Renal cortex interstitium (tissue), 15 donors: ENCODE data around the gene XRCC4. TPM values are rescaled to one million over a fixed set of nuclear protein-coding genes. Genes with fewer than 3 reads are reported as not detected.

Experiments
- DNase-seq, 11 donors: peaks; one replicate each; pipeline ENCODE4 v3.0.0-alpha.2; 2013; ENCODE audit warnings: low read depth in 9 of 11, low spot score in 4 of 11; ENCODE audit errors: extremely low read depth in 1 of 11
- long read RNA-seq, 16 experiments: transcript quantifications; one replicate each; lab custom pipeline, GENCODE V29; 2026
- polyA plus RNA-seq, 3 donors: library from polyadenylated mRNA; unstranded; fragments of 120-200 nt; gene quantifications; one replicate each; pipeline ENCODE4 v1.2.1, GENCODE V29; 2013; ENCODE audit not compliant: insufficient read length in 3 of 3

Gene XRCC4
- polyA plus RNA-seq = 10 to 100 TPM; 11.0 to 14.8 (median 11.5) TPM
- long read RNA-seq, donor 1, partial matches to known transcripts = 0 of 1 reads
- long read RNA-seq, donor 1, other reads (novel, unspliced or antisense) = 0 of 1 reads
- long read RNA-seq, donor 2, partial matches to known transcripts = 0 of 1 reads
- long read RNA-seq, donor 2, other reads (novel, unspliced or antisense) = 0 of 1 reads
- long read RNA-seq, donor 3, transcript XRCC4-202 (8 exons, 1,579 nt) = major isoform, 6 of 7 reads
- long read RNA-seq, donor 3, partial matches to known transcripts = 0 of 7 reads
- long read RNA-seq, donor 3, other reads (novel, unspliced or antisense) = 0 of 7 reads
- long read RNA-seq, donor 4, partial matches to known transcripts = 0 of 5 reads
- long read RNA-seq, donor 4, other reads (novel, unspliced or antisense) = 0 of 5 reads
- long read RNA-seq, donor 5 = 0 reads
- long read RNA-seq, donor 6, partial matches to known transcripts = 0 of 2 reads
- long read RNA-seq, donor 6, other reads (novel, unspliced or antisense) = 0 of 2 reads
- long read RNA-seq, donor 7, partial matches to known transcripts = 14 of 16 reads
- long read RNA-seq, donor 7, other reads (novel, unspliced or antisense) = 0 of 16 reads
- long read RNA-seq, donor 8 = 0 reads
- long read RNA-seq, donor 9, partial matches to known transcripts = 0 of 4 reads
- long read RNA-seq, donor 9, other reads (novel, unspliced or antisense) = 0 of 4 reads
- long read RNA-seq, donor 10, transcript XRCC4-203 (8 exons, 1,530 nt) = major isoform, 6 of 14 reads
- long read RNA-seq, donor 10, partial matches to known transcripts = 8 of 14 reads
- long read RNA-seq, donor 10, other reads (novel, unspliced or antisense) = 0 of 14 reads
- long read RNA-seq, donor 11, transcript XRCC4-202 (8 exons, 1,579 nt) = major isoform, 5 of 5 reads
- long read RNA-seq, donor 11, partial matches to known transcripts = 0 of 5 reads
- long read RNA-seq, donor 11, other reads (novel, unspliced or antisense) = 0 of 5 reads
- long read RNA-seq, donor 12, partial matches to known transcripts = 0 of 2 reads
- long read RNA-seq, donor 12, other reads (novel, unspliced or antisense) = 0 of 2 reads
- long read RNA-seq, donor 13 = 0 reads
- long read RNA-seq, donor 14, partial matches to known transcripts = 0 of 2 reads
- long read RNA-seq, donor 14, other reads (novel, unspliced or antisense) = 0 of 2 reads
- long read RNA-seq, donor 15, partial matches to known transcripts = 0 of 1 reads
- long read RNA-seq, donor 15, other reads (novel, unspliced or antisense) = 0 of 1 reads
- long read RNA-seq, donor 16, transcript XRCC4-203 (8 exons, 1,530 nt) = major isoform, 8 of 9 reads
- long read RNA-seq, donor 16, partial matches to known transcripts = 0 of 9 reads
- long read RNA-seq, donor 16, other reads (novel, unspliced or antisense) = 0 of 9 reads

DNA sequence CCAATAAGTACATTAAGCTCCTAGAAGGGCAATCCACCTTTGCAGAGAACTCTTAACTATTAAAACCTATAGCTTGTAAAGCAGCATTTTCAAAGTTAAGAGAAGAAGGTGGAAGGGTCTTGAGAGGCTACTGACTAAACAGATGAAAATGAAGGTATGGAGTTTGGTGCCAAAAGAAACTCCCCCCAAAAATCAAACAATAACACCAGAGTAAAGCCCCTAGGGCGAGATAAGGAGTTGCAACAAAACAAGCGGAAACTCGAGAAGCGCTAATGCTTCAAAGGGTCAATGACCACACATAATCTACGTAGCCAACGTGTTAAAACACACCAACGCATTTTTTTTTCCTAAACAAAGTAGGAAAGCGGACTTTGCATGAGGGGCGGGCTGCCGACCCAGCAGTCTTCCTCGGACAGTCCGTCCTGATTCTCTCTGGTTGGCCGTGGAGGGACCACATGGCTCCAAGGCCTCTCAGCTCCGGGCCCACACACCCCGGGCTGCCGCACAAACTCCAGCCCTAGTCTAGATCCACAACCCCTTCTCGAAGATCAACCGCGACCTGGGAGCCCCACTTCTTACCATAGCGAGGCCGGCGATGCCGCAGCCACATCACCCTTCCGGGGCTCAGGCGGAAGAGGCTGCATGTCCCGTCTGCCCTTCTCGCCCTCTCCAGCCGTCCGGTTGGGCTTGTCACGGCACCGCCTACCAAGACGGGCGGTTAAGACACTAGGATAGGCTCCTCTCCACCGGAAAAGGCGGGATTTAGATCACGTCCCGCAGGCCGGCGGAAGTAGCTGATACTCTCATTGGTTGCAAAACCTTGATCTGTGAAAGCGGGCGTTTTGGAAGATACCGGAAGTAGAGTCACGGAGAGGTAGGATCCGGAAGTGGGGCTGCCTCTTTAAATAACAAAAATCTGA lies at the start of gene XRCC4, which contains the start of gene TMEM167A:
TSS of gene XRCC4 (plus strand) at position 806 of the 920 bp plus-strand sequence. CDS start 27,373 bp downstream, outside the sequence.
TSS of gene TMEM167A (minus strand) at position 653 of the 920 bp plus-strand sequence. CDS start at position 582, 71 bp downstream.
- DNase-seq = peak; percentile 88 to 99 (median 96)

- no peak for DNase-seq
These were observed 47.4 kb upstream of the XRCC4 start for GRCh38 chr5:83029912-83030311.

DNA sequence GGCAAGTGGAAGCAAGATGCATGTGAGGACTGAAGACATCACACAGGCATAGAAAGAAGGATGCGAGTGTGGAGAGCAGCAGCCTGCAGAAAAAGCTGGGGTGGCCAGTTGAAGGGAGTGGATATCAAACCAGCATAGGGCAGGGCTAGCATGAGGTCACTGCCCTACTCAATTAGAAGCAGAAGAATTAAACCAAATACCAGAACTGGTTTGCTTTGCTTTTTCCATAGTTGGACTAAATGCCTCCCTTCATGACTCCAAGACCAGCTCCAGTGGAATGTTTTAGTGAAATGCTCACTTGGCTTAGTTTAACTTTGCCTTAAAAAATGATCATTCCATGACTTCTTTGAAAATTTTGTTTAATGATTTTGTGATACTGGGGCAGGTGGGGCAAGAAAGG lies 46.0 kb upstream of the XRCC4 start:
- DNase-seq = no peak

- no peak for DNase-seq
These were observed 43.3 kb upstream of the XRCC4 start for GRCh38 chr5:83034036-83034435.

DNA sequence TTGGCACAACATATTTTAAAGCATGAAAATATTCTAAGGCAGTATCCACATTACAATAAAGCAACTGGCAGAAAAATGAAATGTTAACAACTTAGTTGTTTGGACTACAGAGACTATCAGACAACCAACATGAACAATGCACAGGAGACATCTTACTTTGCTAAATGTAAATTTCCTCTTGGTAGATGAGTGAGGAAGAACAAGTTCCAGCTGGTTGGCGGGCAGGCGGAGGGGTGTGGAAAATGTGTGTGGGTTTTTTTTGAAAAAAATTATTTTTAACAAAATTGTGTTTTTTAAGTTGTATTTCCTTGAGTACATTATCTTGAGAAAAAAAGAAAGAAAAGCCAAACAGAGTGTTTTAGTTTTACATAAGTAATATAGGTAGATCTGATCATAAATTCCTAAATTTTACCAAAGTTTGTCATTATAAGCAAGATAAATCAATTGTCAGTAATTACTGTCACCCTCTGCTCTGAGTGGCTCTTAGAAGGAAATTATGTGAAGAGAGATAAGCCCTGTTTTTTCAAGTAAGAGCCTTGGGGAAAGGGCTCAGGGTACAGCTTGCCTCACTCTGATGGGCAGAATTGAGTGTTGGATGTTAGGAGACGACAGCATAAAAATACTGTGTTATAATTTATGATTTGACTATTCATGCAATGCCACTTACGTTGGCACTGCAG lies 42.7 kb upstream of the XRCC4 start:
- no peak for DNase-seq

GRCh38 chr5:83035373-83036100 lies 41.8 kb upstream of the XRCC4 start:
- DNase-seq = no peak

- DNase-seq = no peak
These were observed 40.3 kb upstream of the XRCC4 start for GRCh38 chr5:83036991-83037575.

DNA sequence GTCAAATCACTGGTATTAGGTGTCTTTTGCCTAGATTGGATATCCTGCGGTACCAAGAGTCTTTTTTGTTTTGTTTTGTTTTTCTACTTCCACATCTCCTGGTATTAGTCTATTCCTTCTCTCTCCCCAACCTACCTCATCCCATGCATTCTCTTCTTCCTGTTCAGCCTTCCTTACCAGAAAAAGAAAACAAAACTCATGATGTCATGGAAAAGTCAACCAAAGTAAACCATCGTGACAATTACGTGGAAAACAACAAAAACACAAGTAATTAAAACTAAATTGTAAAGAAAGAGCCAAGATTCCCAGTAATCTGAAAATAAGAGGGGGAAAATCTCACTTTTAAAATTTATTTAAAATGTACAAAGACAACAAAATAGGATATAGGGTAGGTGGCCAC lies 38.4 kb upstream of the XRCC4 start:
- DNase-seq = no peak

GRCh38 chr5:83042507-83042906 lies 34.8 kb upstream of the XRCC4 start:
- DNase-seq = no peak

DNA sequence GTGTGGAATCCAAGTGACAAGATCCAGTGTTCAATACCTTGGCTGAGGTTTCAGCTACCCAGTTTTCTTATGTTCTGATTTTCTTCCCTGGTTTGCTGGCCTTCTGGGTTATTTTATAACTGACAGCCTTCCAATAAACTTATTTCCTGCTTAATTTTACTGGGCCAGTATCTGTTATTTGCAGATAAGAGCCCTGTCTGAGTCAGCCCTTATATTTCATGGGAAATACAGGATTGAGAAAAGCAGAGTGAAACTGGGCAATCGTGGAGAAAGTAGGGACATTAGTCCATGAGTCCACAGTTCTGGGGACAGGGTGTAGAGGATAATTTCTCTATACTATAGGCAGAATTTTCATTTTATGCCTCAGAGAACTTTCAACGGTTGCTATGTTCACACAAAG lies 32.4 kb upstream of the XRCC4 start:
- no peak for DNase-seq

DNA sequence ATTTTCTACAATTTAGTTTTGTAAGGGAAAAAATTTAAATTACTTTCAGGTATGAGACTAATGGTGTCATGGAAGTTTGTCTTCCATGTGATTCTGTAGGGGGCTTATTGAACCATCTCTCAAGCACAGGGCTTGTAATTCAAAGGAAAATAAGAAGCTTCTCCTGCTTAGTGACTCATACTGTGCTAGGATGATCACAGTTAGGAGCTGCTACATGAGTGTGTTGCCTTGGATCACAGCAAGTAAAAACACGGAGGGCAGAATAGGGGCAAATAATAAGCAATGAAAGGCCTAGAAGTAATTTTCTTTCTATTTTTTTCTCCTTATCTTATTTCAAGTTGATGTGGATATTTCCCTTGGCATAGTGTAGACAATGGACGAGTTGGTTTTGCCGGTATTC lies 29.1 kb upstream of the XRCC4 start:
- DNase-seq = no peak

GRCh38 chr5:83048811-83049210 lies 28.5 kb upstream of the XRCC4 start:
- DNase-seq = no peak

DNA sequence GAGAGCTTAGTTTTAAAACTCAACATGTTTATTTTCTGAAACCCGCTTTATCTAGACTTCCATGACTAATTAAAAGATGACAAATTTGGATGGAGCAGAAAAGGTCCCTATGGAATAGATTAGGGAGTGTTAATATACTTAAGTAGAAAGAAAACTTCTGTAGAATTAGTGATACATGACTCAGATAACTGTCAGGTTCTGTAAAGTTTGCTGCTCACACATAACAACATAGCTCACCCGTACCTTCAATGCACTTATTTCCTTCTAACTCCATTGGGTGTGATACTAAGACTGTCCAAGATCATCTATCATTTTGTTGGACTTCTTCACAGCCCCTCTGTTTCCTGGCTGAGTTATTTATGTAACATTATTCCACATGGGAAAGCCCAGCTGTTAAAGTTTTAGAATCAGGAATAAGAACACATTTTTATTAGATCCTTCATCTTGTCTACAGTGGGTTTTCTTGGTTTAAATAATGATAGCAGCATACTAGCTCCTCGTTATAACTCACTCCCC lies 27.9 kb upstream of the XRCC4 start:
- peak in 5 of 11 donors; percentile 15 to 36 (median 18) for DNase-seq

DNA sequence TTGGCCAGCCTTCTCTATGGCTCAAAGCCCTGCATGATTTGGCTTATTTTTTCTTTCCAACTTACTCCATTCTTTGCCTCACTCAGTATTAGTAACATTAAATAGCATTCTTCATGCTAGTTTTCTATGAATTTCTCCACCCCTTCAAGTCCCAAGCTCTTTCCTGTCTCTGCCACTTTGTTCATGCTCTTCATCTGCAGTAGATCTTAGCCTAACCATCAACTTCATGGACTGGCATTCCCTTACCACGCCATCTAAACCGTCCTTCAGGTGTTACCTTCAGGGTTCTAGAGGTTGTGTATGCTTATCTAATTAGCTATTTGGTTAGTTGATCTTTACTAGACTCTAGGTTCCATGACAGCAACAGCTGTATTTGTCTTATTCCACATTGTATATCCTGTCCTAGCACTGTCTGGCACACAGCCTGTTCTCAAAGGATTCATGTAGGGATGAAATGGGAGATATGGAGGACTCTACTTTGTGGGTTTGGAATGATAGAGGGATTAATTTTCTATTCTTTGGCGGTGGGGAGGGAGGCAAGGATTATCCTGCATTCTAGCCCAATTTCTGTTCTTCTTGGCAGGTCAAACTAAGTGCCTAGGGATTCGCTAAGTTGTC lies 26.5 kb upstream of the XRCC4 start:
- no peak for DNase-seq

DNA sequence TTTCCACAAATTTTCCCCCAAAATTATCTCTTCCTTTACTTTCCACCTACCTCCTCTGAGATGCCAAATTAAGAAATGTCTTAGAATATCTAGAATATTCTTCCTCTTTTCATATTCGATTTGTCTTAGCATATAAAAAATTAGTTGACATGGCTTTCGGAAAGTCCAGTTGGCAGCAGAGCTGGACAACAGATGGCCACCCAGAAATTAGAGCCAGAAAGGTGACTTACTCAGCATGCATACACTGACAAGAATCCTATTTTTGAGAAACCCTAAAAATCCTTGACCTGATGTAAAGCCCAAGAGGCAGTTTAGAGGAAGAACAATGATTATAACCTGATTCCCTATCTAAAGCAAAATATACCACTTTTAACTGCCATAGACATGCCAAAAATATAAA lies 22.2 kb upstream of the XRCC4 start:
- no peak for DNase-seq

GRCh38 chr5:83058726-83059125 lies 18.6 kb upstream of the XRCC4 start:
- no peak for DNase-seq
